ENCODE results near the gene TPPP3.

DNA sequence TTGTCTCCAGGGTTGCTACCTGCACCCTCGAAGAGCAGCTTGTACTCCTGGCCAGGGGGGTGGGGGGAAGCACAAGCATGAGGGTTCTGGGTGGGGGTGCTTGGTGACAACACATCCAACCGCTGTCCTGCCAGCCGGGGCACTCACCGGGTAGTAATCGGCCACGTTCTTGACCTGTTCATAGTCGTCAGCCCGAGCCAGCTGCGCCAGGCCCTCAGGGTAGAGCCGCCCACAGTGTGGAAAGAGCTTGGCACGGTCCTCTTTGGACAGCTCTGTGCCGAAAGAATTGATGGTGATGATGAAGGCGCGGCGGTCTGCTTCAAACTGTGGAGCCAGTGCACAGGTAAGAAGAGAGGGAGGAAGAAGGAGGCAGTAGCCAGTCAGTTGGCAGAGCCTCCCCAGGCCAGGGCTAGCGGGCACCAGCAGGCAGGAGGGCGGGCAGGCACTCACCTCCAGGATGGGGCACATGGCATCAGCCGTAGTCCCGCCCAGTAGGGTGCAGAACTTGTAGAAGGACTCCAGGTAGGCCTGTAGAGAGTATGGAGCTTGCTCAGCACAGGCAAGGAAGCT is 45.6 kb upstream of the TPPP3 start:
- no peak for TF ChIP-seq POLR2A (IDR thresholded peaks at IDR 0.05)
- TF ChIP-seq POLR2AphosphoS5 (IDR thresholded peaks at IDR 0.05) = no peak
- TF ChIP-seq, protein P1, sequence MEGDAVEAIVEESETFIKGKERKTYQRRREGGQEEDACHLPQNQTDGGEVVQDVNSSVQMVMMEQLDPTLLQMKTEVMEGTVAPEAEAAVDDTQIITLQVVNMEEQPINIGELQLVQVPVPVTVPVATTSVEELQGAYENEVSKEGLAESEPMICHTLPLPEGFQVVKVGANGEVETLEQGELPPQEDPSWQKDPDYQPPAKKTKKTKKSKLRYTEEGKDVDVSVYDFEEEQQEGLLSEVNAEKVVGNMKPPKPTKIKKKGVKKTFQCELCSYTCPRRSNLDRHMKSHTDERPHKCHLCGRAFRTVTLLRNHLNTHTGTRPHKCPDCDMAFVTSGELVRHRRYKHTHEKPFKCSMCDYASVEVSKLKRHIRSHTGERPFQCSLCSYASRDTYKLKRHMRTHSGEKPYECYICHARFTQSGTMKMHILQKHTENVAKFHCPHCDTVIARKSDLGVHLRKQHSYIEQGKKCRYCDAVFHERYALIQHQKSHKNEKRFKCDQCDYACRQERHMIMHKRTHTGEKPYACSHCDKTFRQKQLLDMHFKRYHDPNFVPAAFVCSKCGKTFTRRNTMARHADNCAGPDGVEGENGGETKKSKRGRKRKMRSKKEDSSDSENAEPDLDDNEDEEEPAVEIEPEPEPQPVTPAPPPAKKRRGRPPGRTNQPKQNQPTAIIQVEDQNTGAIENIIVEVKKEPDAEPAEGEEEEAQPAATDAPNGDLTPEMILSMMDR (IDR thresholded peaks at IDR 0.05) = no peak
